22Rv1 (cell line): Measurements from ENCODE around the gene UBTF.

ENCODE experiments used
- H3K27ac ChIP-seq: fragments of 450-650 bp; 2 replicates; pipeline ENCODE4 v1.5.1; 2017
- ZFX ChIP-seq: fragments of 450-650 bp; IDR thresholded peaks from 2 replicates; pipeline ENCODE4 v1.6.1; 2017; ENCODE audit warnings: antibody characterized with exemption, borderline replicate concordance
- TF ChIP-seq, protein P1 (sequence below): fragments of 450-650 bp; IDR thresholded peaks from 2 replicates; pipeline ENCODE4 v1.5.1; 2017; ENCODE audit warnings: mild to moderate bottlenecking

The UBTF gene

DNA sequence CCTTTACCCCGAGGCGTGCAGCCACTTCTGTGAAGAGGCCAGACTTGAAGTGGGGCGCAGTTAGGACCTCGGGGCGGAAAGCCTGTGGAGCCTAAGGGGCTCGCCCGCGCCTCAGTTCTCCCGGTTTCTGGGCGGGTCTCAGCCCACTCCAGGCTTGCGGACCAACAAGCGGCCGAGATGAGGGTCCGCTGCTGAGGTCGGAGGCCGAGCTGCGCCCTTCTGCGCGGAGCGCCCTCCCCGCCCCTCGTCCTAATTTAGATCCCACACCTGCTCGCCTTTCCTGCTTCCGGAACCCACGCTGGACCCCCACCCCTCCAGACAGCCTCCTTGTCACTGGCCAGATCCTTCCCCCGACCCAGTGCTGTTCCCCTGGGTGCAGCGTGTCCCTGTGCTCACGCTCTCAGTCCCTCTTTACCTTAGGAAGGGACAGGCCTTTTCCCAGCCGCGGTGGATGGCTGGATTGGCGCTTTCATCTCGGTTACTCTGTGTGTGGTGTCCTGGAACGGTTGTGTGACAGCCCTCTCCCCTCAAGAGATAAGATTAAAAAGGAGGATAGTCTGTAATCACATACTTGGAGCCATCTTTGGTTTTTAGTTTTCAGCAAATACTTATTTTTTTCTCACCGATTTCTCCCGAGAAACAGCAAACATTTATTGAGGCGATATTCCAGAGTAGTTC is 18.9 kb downstream of the UBTF start:
- H3K27ac ChIP-seq, result peak overlapping the region; percentile 97
- no peak for TF ChIP-seq ZFX
- TF ChIP-seq, protein P1, sequence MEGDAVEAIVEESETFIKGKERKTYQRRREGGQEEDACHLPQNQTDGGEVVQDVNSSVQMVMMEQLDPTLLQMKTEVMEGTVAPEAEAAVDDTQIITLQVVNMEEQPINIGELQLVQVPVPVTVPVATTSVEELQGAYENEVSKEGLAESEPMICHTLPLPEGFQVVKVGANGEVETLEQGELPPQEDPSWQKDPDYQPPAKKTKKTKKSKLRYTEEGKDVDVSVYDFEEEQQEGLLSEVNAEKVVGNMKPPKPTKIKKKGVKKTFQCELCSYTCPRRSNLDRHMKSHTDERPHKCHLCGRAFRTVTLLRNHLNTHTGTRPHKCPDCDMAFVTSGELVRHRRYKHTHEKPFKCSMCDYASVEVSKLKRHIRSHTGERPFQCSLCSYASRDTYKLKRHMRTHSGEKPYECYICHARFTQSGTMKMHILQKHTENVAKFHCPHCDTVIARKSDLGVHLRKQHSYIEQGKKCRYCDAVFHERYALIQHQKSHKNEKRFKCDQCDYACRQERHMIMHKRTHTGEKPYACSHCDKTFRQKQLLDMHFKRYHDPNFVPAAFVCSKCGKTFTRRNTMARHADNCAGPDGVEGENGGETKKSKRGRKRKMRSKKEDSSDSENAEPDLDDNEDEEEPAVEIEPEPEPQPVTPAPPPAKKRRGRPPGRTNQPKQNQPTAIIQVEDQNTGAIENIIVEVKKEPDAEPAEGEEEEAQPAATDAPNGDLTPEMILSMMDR, result no peak

DNA sequence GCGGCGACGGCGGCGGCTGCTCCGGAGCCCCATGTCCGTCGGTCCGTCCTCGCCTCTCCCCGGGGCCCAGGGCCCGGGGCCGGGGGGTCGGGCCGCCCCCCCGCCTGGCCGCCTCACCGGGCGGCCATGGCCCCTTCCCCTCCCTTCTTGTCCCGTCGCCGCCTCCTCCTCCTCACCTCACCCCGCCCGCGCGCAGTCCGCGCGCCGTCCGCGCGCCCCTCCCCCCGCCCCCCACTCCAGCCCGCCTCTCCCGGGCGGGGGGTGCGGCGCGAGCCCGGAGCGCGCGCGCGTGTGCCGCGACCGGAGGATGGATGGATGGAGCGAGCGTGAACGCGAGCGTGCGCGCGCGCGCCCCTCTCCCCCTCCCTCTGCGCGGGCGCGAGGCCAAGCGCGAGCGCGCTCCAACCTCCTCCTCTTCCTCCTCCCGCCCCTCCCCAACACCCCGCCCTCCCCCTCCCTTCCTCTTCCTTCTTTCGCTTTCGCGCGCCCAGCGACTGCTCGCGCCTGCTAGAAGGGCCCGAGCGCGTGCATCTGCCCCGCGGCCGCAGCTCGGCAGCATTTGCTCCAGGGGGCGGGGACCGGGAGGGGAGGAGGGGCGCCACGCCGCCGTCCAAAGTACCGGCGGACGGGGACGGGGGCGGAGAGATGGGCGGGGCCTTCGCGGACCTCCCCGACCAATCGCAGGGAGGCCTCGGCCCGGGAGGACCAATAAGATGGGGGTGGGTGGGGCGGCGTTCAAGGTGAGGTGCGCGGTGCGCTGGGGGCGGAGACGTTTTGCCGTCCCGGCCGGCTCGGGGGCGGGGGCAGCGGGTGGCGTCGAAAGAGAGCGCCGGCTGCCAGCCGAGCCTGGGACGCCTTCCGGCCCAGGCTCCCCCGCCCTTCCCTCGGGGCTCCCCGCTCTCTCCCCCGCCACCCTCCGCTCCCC is 19.7 kb downstream of the UBTF start, which contains the start of gene ATXN7L3:
ATXN7L3 (minus strand) TSS at position 332 of the 925 bp plus-strand sequence. CDS start 1,814 bp downstream, outside the sequence.
- H3K27ac ChIP-seq, result peak within 1 kb of the TSS; percentile 97
- TF ChIP-seq ZFX, result no peak
- TF ChIP-seq, protein P1, result no peak

DNA sequence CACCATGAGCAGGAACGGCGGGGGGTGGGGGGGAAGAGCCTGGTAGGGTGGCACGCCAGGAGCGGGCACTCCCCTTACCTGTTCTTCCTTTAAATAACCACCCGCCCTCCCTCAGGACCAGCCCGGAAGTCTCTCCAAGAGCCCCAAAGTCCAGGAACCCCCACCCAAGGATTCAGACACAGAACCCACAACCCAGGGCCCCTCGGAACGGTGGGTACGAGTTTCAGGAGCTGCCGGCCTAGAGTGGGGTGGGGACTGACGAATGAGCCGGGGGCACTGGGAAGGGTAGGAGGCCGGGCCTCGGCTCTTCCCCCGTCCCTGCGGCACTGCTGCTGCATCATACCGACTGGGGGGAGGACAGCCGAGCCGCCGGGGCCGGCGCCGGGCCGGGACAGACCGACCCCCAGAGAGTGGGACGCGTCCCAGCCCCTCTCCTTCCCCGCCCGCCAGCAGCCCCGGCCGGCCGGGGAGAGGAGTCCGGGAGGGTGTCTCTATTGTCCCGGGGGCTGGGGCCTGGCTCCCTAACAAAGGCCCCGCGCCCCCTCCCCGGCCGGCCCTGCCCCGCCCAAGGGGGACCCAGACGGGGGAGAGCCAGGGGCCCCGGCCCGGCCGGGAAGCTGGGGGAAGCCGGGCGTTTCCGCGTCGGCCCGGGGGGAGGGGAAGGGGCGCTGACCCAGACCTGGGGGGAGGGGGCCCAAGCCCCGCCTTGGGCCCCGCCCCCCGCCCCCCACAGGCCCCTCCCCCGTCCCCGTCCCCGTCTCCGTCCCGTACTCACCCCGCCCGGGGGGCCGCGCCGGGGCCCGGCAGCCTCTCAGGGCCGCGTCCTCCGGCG is 20.5 kb downstream of the UBTF start:
- peak overlapping the region; percentile 97 for H3K27ac ChIP-seq
- TF ChIP-seq ZFX, result no peak
- TF ChIP-seq, protein P1, result no peak

DNA sequence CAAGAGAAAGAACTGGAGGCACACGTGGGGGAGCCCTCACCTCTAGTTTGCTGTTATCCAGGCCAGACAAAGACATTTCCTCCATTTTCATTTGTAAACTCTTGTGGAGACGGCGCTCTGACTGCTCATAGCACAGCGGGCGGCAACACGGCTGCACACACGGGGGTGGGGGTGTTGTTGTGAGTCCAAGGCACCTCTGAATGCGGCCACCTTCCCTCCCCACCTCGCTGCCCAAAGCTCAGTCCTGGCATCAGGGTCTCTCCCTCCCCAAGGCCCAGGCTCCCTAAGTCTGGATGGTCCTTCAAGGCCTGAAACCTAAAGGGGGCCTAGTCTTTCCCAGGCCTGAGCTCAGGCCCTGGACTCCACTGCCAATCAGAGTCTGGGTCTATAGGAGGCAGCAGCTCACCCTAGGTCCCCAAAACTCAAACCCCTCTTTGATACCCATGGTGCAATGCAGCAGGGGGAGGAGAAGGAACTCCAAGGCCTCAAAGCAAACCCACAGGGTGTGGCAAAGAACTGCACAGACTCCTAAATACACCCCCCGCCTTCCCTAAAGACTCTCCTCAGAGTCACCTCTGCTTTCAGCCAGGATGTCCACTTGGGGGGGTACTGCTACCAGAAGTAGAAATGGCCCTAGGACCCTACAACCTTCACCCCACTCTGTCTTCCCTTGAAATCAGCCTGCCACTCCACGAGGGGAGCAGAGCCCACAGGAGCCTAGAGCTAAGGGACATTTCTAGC is 21.3 kb downstream of the UBTF start:
- no peak for TF ChIP-seq ZFX
- TF ChIP-seq, protein P1, result no peak
- H3K27ac ChIP-seq, result peak overlapping the region; percentile 97

DNA sequence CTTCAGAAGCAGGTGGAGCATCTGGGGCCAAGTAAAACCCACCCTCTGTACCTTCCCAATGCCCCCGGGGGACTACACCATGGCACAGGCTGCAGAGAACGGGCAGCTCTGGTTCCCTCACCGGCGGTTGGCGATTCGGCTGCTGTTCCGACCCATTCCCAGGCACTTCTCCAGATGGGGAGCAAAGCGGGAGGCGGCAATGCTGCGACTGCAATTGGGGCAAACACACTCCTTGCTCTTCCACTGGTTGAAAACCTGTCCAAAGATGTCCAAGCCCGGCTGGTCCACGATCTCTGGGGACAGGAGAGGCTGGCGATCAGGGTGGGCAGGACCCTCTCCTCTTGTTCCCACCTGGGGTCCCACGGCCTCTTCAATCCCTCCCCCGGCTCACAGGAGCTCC is 22.4 kb downstream of the UBTF start:
- H3K27ac ChIP-seq, result no peak overlapping the region; the same call in 1 of the 2 replicates
- TF ChIP-seq, protein P1, result no peak
- no peak for TF ChIP-seq ZFX

DNA sequence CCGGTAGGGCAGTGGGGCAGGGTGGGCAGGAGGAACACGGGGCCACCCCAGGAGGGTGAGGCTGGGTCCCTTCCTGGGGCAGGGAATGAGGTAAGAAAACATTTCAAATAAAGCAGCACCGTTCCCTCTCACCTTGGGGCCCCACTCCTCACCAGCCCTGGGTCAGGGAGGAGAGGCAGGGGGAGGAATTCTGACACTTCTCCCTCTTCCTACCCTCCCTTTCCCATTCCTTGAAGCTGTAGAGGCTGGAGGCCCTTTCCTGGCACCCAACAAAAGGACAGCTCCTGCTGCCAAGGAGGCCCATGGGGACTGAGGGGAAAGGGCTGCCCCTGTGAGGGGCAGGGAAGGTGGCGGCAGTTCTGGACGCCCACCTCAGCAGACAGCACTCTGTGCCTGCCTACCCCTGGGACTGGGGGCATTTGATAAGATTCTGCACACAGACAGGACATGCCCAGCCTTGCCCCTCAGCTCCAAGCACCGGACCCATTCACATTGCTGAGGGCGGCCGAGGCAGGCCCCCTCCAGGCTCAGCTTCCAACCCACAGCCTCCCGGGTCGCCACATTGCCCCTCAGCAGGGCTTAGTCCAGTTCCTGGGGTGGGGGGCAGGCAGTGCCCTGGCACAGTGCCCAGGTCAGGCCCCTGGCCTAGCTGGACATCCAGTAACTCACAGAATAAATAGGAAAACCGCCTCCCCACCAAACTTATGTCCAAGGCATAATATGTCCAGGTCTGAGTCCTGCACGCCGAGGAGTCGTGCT is 26.0 kb downstream of the UBTF start:
- no peak for TF ChIP-seq ZFX
- TF ChIP-seq, protein P1, result no peak
- peak overlapping the region; percentile 52 for H3K27ac ChIP-seq
